Hepatocyte (in vitro differentiated cells): ENCODE results near the gene RAD50.
"Not testable (repeated sequence)": the region's sequence is repeated elsewhere in the genome, so short reads cannot be mapped to it uniquely, and the experiment has no call there.

Experiments used
- CTCF ChIP-seq: fragments of 200-600 bp; sonication (generic); IDR thresholded peaks from 2 replicates; pipeline ENCODE4 v1.5.1; 2016; ENCODE audit warnings: antibody characterized with exemption, mild to moderate bottlenecking; ENCODE audit not compliant: poor library complexity
- EZH2 ChIP-seq: fragments of 200-600 bp; sonication (generic); IDR thresholded peaks from 2 replicates; pipeline ENCODE4 v1.6.1; 2016; ENCODE audit warnings: antibody characterized with exemption, mild to moderate bottlenecking, borderline replicate concordance

- TF ChIP-seq CTCF, EZH2: not testable (repeated sequence)
Observed at GRCh38 chr5:132633587-132633986, 76.8 kb downstream of the RAD50 start.
